ENCODE measurements around the gene ZNF423. TPM values are rescaled to one million over a fixed set of nuclear protein-coding genes. Genes with fewer than 3 reads are reported as not detected.

Gene ZNF423
- total and polyA plus RNA-seq, 2 of the 13 experiments (the other 11 are each of a cell fraction or from before 2014, with no cell fraction given) = 0.07 to 0.31 TPM

DNA sequence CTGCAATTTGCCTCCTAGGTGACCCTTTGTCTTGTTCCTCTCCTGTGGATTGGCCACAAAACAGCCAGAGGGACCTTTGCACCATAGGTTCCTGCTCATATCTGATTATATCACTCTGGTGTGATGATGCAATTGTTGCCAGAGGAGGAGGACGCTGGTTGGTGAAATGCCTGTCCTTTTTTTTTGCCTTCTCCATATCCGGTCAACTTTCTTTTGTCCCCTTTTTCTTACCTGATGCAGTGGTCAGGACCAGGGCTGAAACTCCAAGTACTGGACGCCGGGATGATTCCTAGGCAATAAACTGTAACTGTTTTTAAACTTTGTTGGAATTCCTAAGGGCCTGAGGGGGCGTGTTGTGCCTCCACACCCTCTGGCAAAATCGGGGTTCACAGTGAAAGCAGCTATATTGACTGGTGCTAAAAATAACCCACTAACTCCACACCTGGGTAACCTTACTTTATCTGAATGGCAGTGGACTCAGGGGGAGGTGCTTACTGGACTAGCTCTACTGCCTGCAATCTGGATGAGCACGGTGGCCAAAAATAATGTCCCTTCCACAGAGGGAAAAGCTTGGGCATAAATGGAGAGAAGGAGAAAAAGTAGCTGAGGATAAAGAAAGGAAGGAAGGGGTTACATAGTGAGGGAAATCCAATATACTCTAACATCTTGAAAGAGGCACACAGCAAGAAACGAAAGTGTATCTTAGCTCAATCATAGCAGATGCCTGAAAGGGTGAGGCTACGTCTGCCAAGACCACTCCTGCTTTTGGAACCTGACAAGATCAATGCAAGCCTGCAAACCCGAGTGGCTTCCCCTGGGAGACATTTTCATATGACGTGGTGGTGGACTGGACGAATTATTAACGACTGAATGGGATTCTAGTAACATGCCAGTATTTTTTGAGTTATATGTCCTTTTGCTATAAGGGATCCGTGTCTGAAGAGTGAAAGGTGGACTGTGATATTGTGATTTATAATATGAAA, 28.4 kb upstream of the ZNF423 start (continued):
- TF ChIP-seq NFAT5 (CRISPR knock-in tag; IDR thresholded peaks at IDR 0.05) (no peak), ESRRA (CRISPR knock-in tag; IDR thresholded peaks at IDR 0.05; ENCODE audit: low read depth) (peak; percentile 55; the same call in 1 of the 2 replicates), NFIC (IDR thresholded peaks at IDR 0.05; ENCODE audit: low read length) (no peak), ARID3A (IDR thresholded peaks at IDR 0.05; ENCODE audit: low read depth, low read length) (peak; percentile 74; the same call in 1 of the 2 replicates), AKAP8 (CRISPR knock-in tag; IDR thresholded peaks at IDR 0.05) (no peak), KDM4B (CRISPR knock-in tag; IDR thresholded peaks at IDR 0.05) (no peak), ZSCAN30 (CRISPR knock-in tag; IDR thresholded peaks at IDR 0.05) (no peak), BCL3 (CRISPR knock-in tag; IDR thresholded peaks at IDR 0.05) (no peak), ZFP91 (CRISPR knock-in tag; IDR thresholded peaks at IDR 0.05; ENCODE audit: borderline replicate concordance) (no peak), NR1H2 (CRISPR knock-in tag; IDR thresholded peaks at IDR 0.05; ENCODE audit: borderline replicate concordance, low read depth) (no peak), MTF1 (CRISPR knock-in tag; IDR thresholded peaks at IDR 0.05) (no peak), ZNF367 (CRISPR knock-in tag; IDR thresholded peaks at IDR 0.05; ENCODE audit: borderline replicate concordance) (no peak), SMAD1 (CRISPR knock-in tag; IDR thresholded peaks at IDR 0.05; ENCODE audit: borderline replicate concordance, low read depth) (no peak), ZMYM4 (CRISPR knock-in tag; IDR thresholded peaks at IDR 0.05) (no peak; the same call in 1 of the 2 replicates), POGK (CRISPR knock-in tag; conservative IDR thresholded peaks at IDR 0.05) (peak; percentile 50; the same call in 1 of the 2 replicates), NFATC3 (CRISPR knock-in tag; IDR thresholded peaks at IDR 0.05) (no peak)

Data from HepG2 (cell line).